Measurements from ENCODE around the gene TMEM164.

- TF ChIP-seq USF2 (IDR thresholded peaks at IDR 0.05; ENCODE audit: low read depth, low read length) = no peak
- TF ChIP-seq CHD1 (IDR thresholded peaks at IDR 0.05; ENCODE audit: low read depth, low read length) = no peak
- no peak for TF ChIP-seq RCOR1 (IDR thresholded peaks at IDR 0.05; ENCODE audit: insufficient replicate concordance, low read length)
- TF ChIP-seq POLR2A (IDR thresholded peaks at IDR 0.05; ENCODE audit: low read depth, low read length) = no peak
- TF ChIP-seq MXI1 (IDR thresholded peaks at IDR 0.05; ENCODE audit: borderline replicate concordance, low read depth, low read length) = no peak
- TF ChIP-seq MAZ (IDR thresholded peaks at IDR 0.05; ENCODE audit: borderline replicate concordance, low read depth, low read length) = no peak
- no peak for TF ChIP-seq CTCF (conservative IDR thresholded peaks at IDR 0.05; ENCODE audit: low read depth, low read length)
- TF ChIP-seq BHLHE40 (IDR thresholded peaks at IDR 0.05; ENCODE audit: low read depth, low read length) = no peak
- no peak for TF ChIP-seq FOS (IDR thresholded peaks at IDR 0.05; ENCODE audit: low read depth, low read length)
- no peak for TF ChIP-seq ELK1 (IDR thresholded peaks at IDR 0.05; ENCODE audit: borderline replicate concordance, low read depth, low read length)
Measured at GRCh38 chrX:110139172-110139571, 136.3 kb downstream of the TMEM164 start.

All from IMR-90 (cell line).